Ascending aorta (tissue), 2 donors: Measurements from ENCODE around the gene CAMK1D. TPM values are rescaled to one million over a fixed set of nuclear protein-coding genes. Genes with fewer than 3 reads are reported as not detected.

Experiments
- DNase-seq, 2 donors: peaks; one replicate each; pipeline ENCODE4 v3.0.0-alpha.2; 2019; ENCODE audit warnings: low spot score in 2 of 2
- H3K27ac ChIP-seq, 2 donors: fragments of 200-600 bp; sonication (generic); one replicate each; pipeline ENCODE4 v1.5.1; 2016 to 2017; ENCODE audit warnings: mild to moderate bottlenecking in 1 of 2
- H3K27me3 ChIP-seq: fragments of 200-600 bp; sonication (generic); one replicate; pipeline ENCODE4 v1.5.1; 2017
- H3K36me3 ChIP-seq, 2 donors: fragments of 200-600 bp; sonication (generic); one replicate each; pipeline ENCODE4 v1.5.1; 2016
- H3K4me1 ChIP-seq, 2 donors: fragments of 200-600 bp; sonication (generic); one replicate each; pipeline ENCODE4 v1.5.1; 2016 to 2017; ENCODE audit warnings: mild to moderate bottlenecking in 1 of 2
- H3K4me3 ChIP-seq, 2 donors: fragments of 200-600 bp; sonication (generic); one replicate each; pipeline ENCODE4 v1.5.1; 2016 to 2017; ENCODE audit warnings: mild to moderate bottlenecking in 1 of 2
- H3K9me3 ChIP-seq, 2 donors: fragments of 200-600 bp; sonication (generic); one replicate each; pipeline ENCODE4 v1.5.1; 2016
- CTCF ChIP-seq, 3 experiments: fragments of 200-600 bp in 2 of 3; fragments of 450-650 bp in 1 of 3; sonication (generic) in 2 of 3; IDR thresholded peaks; one replicate each; pipeline ENCODE4 v1.5.1; 2016 to 2019; ENCODE audit warnings: antibody characterized with exemption in 3 of 3, mild to moderate bottlenecking in 1 of 3, moderate library complexity in 1 of 3
- intact Hi-C: fragments of 100-400 bp; cut with DNase I; formaldehyde crosslinking; loops from one replicate; pipeline ENCODE4 v1.15.1; 2023
- total RNA-seq: library from RNA; depleted of rRNA; stranded (reverse); fragments of >200 nt; gene quantifications from one replicate; pipeline ENCODE4 v1.1.0, GENCODE V29; 2016

The CAMK1D gene
- total RNA-seq, 1 donor from 2014 or later = 4.2 TPM

GRCh38 chr10:12394241-12395033, 45.1 kb downstream of the CAMK1D start:
- Histone ChIP-seq H3K27ac (no peak overlapping the region), H3K9me3 (no peaks in the 10 kb centered on the region), H3K4me1 (peaks cover under 1 to 16% of the 10 kb centered on the region in 2 donors), H3K27me3 (no peaks in the 10 kb centered on the region), H3K36me3 (no peaks in the 10 kb centered on the region), H3K4me3 (no peak overlapping the region)
- no peak for TF ChIP-seq CTCF (IDR thresholded peaks at IDR 0.05)
- intact Hi-C loops = loop anchor here (5.0 kb wide), 1 partner anchor 328 kb away; no protein-coding TSS in a partner anchor
- DNase-seq = no peak

- Histone ChIP-seq H3K4me1 (peaks cover 0 to 6% of the 10 kb centered on the region in 2 donors), H3K9me3 (no peaks in the 10 kb centered on the region), H3K27ac (no peak overlapping the region), H3K36me3 (no peaks in the 10 kb centered on the region), H3K27me3 (no peaks in the 10 kb centered on the region), H3K4me3 (no peak overlapping the region)
- intact Hi-C loops = no loop called here
- TF ChIP-seq CTCF (IDR thresholded peaks at IDR 0.05) = no peak
- DNase-seq = no peak
These were observed 46.7 kb downstream of the CAMK1D start for GRCh38 chr10:12396093-12396492.

- Histone ChIP-seq H3K9me3 (no peaks in the 10 kb centered on the region), H3K27ac (no peak overlapping the region)
- intact Hi-C loops = no loop called here
These were observed 47.2 kb downstream of the CAMK1D start for GRCh38 chr10:12396567-12396966.

GRCh38 chr10:12397147-12397896, 48.0 kb downstream of the CAMK1D start:
- peaks cover 0 to 5% of the 10 kb centered on the region in 2 donors for H3K4me1 ChIP-seq
- no peak overlapping the region for H3K27ac ChIP-seq
- no peak for TF ChIP-seq CTCF (IDR thresholded peaks at IDR 0.05)
- no peaks in the 10 kb centered on the region for H3K9me3 ChIP-seq
- no peak for DNase-seq
- H3K27me3 ChIP-seq = no peaks in the 10 kb centered on the region
- H3K36me3 ChIP-seq = no peaks in the 10 kb centered on the region
- no peak overlapping the region for H3K4me3 ChIP-seq
- intact Hi-C loops = no loop called here

More at GRCh38 chr10:12396567-12396966, 47.2 kb downstream of the CAMK1D start:
- TF ChIP-seq CTCF (IDR thresholded peaks at IDR 0.05) = no peak
- DNase-seq = no peak
- H3K4me1 ChIP-seq = peaks cover 0 to 5% of the 10 kb centered on the region in 2 donors
- no peaks in the 10 kb centered on the region for H3K36me3 ChIP-seq
- no peak overlapping the region for H3K4me3 ChIP-seq
- H3K27me3 ChIP-seq = no peaks in the 10 kb centered on the region

GRCh38 chr10:12397941-12398340, 48.6 kb downstream of the CAMK1D start:
- H3K27ac ChIP-seq = no peak overlapping the region
- no peaks in the 10 kb centered on the region for H3K27me3 ChIP-seq

More at GRCh38 chr10:12397941-12398340, 48.6 kb downstream of the CAMK1D start:
- TF ChIP-seq CTCF (IDR thresholded peaks at IDR 0.05) = no peak
- Histone ChIP-seq H3K4me1 (peaks cover 0 to 5% of the 10 kb centered on the region in 2 donors), H3K4me3 (no peak overlapping the region), H3K36me3 (no peaks in the 10 kb centered on the region), H3K9me3 (no peaks in the 10 kb centered on the region)
- intact Hi-C loops = no loop called here
- DNase-seq = no peak
